Testis (tissue), 3 donors: ENCODE data around the gene SPECC1L. TPM values are rescaled to one million over a fixed set of nuclear protein-coding genes. Genes with fewer than 3 reads are reported as not detected.

Experiments used
- DNase-seq: peaks from one replicate; pipeline ENCODE4 v3.0.0-alpha.2; 2019
- H3K27ac ChIP-seq, 2 donors: fragments of 200-600 bp; sonication (generic); one replicate each; pipeline ENCODE4 v1.5.1; 2019
- H3K27me3 ChIP-seq: fragments of 200-600 bp; sonication (generic); one replicate; pipeline ENCODE4 v1.5.1; 2019
- H3K36me3 ChIP-seq: fragments of 200-600 bp; sonication (generic); one replicate; pipeline ENCODE4 v1.5.1; 2017; ENCODE audit warnings: low read depth; ENCODE audit errors: missing control alignments
- H3K4me1 ChIP-seq: fragments of 200-600 bp; sonication (generic); one replicate; pipeline ENCODE4 v1.5.1; 2019
- H3K4me3 ChIP-seq, 2 donors: fragments of 200-600 bp; sonication (generic); one replicate each; pipeline ENCODE4 v1.5.1; 2017 to 2019
- H3K9me3 ChIP-seq: fragments of 200-600 bp; sonication (generic); one replicate; pipeline ENCODE4 v1.5.1; 2017
- CTCF ChIP-seq, 3 experiments: fragments of 450-650 bp in 2 of 3; fragments of 200-600 bp in 1 of 3; sonication (generic) in 1 of 3; IDR thresholded peaks; one replicate each; pipeline ENCODE4 v1.5.1; 2016 to 2019; ENCODE audit warnings: antibody characterized with exemption in 3 of 3, mild to moderate bottlenecking in 2 of 3, moderate library complexity in 1 of 3
- POLR2A ChIP-seq: fragments of 450-650 bp; IDR thresholded peaks from one replicate; pipeline ENCODE4 v1.6.1; 2017; ENCODE audit warnings: antibody characterized with exemption, mild to moderate bottlenecking, moderate library complexity
- WGBS, 2 donors: methylation state at CpG; one replicate each; pipeline ENCODE4 v1.1.5; 2018; 5-methylcytosine and 5-hydroxymethylcytosine counted together
- intact Hi-C: fragments of 100-400 bp; cut with DNase I; formaldehyde crosslinking; loops from one replicate; pipeline ENCODE4 v1.15.1; 2023; ENCODE audit warnings: low total_unique reads
- polyA plus RNA-seq: library from polyadenylated mRNA; stranded (reverse); fragments of 350-450 nt; fragmentation: Illumina TruSeq; extraction: RNeasy Lipid Tissue Mini Kit (QIAGEN cat#74804); gene quantifications from one replicate; pipeline ENCODE4 v1.2.3, GENCODE V29; 2014; ENCODE audit warnings: low read depth, low replicate concordance; ENCODE audit not compliant: insufficient read depth
- total RNA-seq, 2 donors: library from RNA; depleted of rRNA; stranded (reverse); fragments of >200 nt; gene quantifications; one replicate each; pipeline ENCODE4 v1.2.3, GENCODE V29; 2016

Gene SPECC1L
- total and polyA plus RNA-seq, 3 donors from 2014 or later, result 70.0 to 83.6 (median 82.3) TPM

GRCh38 chr22:24444251-24444650, 173.6 kb downstream of the SPECC1L start:
- no peak for DNase-seq
- TF ChIP-seq POLR2A (no peak), CTCF (IDR thresholded peaks at IDR 0.05) (no peak)
- Histone ChIP-seq H3K4me1 (peaks cover 11% of the 10 kb centered on the region), H3K27me3 (no peaks in the 10 kb centered on the region), H3K4me3 (no peak overlapping the region), H3K9me3 (no peaks in the 10 kb centered on the region), H3K27ac (no peak overlapping the region), H3K36me3 (no peaks in the 10 kb centered on the region)
- 92 to 96% methylated on average over 2 to 3 of the region's 3 CpGs for WGBS, 2 donors
- intact Hi-C loops, result no loop called here

- peak; percentile 51 for DNase-seq
- intact Hi-C loops, result no loop called here
- TF ChIP-seq POLR2A, result no peak
- no peak for TF ChIP-seq CTCF (IDR thresholded peaks at IDR 0.05)
These were observed 174.3 kb downstream of the SPECC1L start for GRCh38 chr22:24444729-24445466.

GRCh38 chr22:24445481-24446259, 175.0 kb downstream of the SPECC1L start:
- Histone ChIP-seq H3K4me1 (peaks cover 15% of the 10 kb centered on the region), H3K9me3 (no peaks in the 10 kb centered on the region), H3K36me3 (no peaks in the 10 kb centered on the region), H3K27me3 (no peaks in the 10 kb centered on the region), H3K4me3 (no peak overlapping the region), H3K27ac (no peak overlapping the region)
- DNase-seq, result no peak
- TF ChIP-seq CTCF (IDR thresholded peaks at IDR 0.05) (no peak), POLR2A (no peak)
- 73 to 75% methylated on average over 11 of the region's 11 CpGs for WGBS, 2 donors
- intact Hi-C loops, result no loop called here

More at GRCh38 chr22:24444729-24445466, 174.3 kb downstream of the SPECC1L start:
- peaks cover 11% of the 10 kb centered on the region for H3K4me1 ChIP-seq
- H3K9me3 ChIP-seq, result no peaks in the 10 kb centered on the region
- WGBS, 2 donors, result 73 to 77% methylated on average over 8 to 12 of the region's 12 CpGs
- H3K27ac ChIP-seq, result no peak overlapping the region
- no peaks in the 10 kb centered on the region for H3K27me3 ChIP-seq
- H3K4me3 ChIP-seq, result no peak overlapping the region
- no peaks in the 10 kb centered on the region for H3K36me3 ChIP-seq

GRCh38 chr22:24446260-24446611, 175.6 kb downstream of the SPECC1L start:
- TF ChIP-seq CTCF (IDR thresholded peaks at IDR 0.05), result no peak
- Histone ChIP-seq H3K27me3 (no peaks in the 10 kb centered on the region), H3K27ac (no peak overlapping the region), H3K4me3 (no peak overlapping the region), H3K36me3 (no peaks in the 10 kb centered on the region), H3K4me1 (peaks cover 17% of the 10 kb centered on the region), H3K9me3 (no peaks in the 10 kb centered on the region)
- intact Hi-C loops, result no loop called here
- no peak for DNase-seq
- 82 to 83% methylated on average over 3 of the region's 3 CpGs for WGBS, 2 donors
